Activated T-helper 17 cell treated with anti-CD3 and anti-CD28 coated beads, Interleukin-2, amount 50 U/mL, for 72 hours (primary cell): ENCODE results near the gene STK38. TPM values are rescaled to one million over a fixed set of nuclear protein-coding genes. Genes with fewer than 3 reads are reported as not detected.
"Not testable (repeated sequence)": the region's sequence is repeated elsewhere in the genome, so short reads cannot be mapped to it uniquely, and the experiment has no call there.

ENCODE experiments used
- ATAC-seq: fragments of 150-1000 bp; cut with Tn5 transposase; replicated peaks from 2 replicates; pipeline ENCODE4 v1.10.0; 2021; ENCODE audit warnings: mild to moderate bottlenecking, moderate library complexity
- H3K27ac Mint-ChIP-seq: one replicate; pipeline ENCODE4 v1.8.0; 2022; ENCODE audit warnings: mixed read lengths
- H3K27me3 Mint-ChIP-seq: one replicate; pipeline ENCODE4 v1.8.0; 2022; ENCODE audit warnings: mixed read lengths
- H3K36me3 Mint-ChIP-seq: one replicate; pipeline ENCODE4 v1.8.0; 2022; ENCODE audit warnings: low read depth, mild to moderate bottlenecking, mixed read lengths
- H3K4me1 Mint-ChIP-seq: one replicate; pipeline ENCODE4 v1.8.0; 2022; ENCODE audit warnings: mixed read lengths
- H3K4me3 Mint-ChIP-seq: one replicate; pipeline ENCODE4 v1.8.0; 2022; ENCODE audit warnings: mild to moderate bottlenecking, mixed read lengths
- H3K9me3 Mint-ChIP-seq: one replicate; pipeline ENCODE4 v1.8.0; 2022; ENCODE audit warnings: mixed read lengths
- total RNA-seq, 2 donors: library from RNA; stranded (reverse); gene quantifications; one replicate each; pipeline ENCODE4 v1.2.3, GENCODE V29; 2022

Gene STK38
- 10 to 100 TPM; 24.4 to 34.3 TPM for total RNA-seq

DNA sequence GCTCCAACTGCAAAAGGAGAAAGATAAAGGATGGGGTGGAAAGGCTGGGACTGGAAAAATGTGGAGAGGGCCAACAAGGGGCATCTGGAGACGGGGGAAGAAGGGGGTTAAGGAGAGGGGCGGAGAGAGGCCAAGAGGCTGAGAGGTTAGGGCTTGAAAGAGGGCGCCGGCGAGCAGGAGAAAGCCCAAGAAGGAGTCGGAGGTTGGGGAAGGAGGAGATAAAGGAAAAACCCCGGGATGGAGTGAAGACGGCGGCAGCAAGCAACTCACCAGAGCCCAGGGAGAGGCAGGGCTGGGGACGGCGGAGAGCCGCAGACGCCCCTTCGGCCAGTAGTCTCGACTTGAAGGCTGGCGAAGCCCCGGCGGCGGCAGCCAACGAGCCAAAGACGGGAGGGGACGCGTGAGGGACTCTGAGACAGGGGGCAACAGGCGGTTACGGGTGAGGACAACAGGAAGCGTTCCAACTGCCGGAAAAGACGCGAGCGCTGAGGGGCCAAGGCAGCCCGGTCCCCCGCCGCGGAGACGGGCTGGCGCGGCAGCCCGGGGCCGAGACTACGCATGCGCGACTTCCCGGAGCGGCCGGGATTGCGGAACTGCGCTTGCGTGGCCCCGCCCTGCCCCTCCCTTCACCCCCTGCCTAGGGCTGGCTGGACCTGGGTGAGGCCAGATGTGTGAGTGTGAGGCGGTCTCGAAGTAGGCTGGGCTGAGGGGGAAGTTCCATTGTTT lies at the start of gene STK38:
STK38 (minus strand) TSS at position 560 of the 726 bp plus-strand sequence. CDS start 7,277 bp downstream, outside the sequence.
- H3K4me3 Mint-ChIP-seq = peak within 1 kb of the TSS; percentile 100

GRCh38 chr6:36596356-36596755 lies 49.1 kb upstream of the STK38 start:
- peaks cover 80% of the 10 kb centered on the region for H3K36me3 Mint-ChIP-seq
- no peaks in the 10 kb centered on the region for H3K27me3 Mint-ChIP-seq
- H3K9me3 Mint-ChIP-seq = no peaks in the 10 kb centered on the region
- H3K27ac Mint-ChIP-seq = peak overlapping the region; percentile 98
- peaks cover 29% of the 10 kb centered on the region for H3K4me1 Mint-ChIP-seq
- no peak for ATAC-seq
- H3K4me3 Mint-ChIP-seq = peak overlapping the region; percentile 86

More for the DNA sequence above, at the start of gene STK38:
- Mint-ChIP-seq H3K27me3 (no peaks in the 10 kb centered on the region), H3K4me1 (peaks cover 20% of the 10 kb centered on the region), H3K9me3 (no peaks in the 10 kb centered on the region), H3K27ac (peak within 1 kb of the TSS; percentile 99), H3K36me3 (peaks cover 27% of the 10 kb centered on the region)
- ATAC-seq = peak; percentile 92

- Mint-ChIP-seq H3K36me3 (peaks cover 66% of the 10 kb centered on the region), H3K9me3 (no peaks in the 10 kb centered on the region), H3K27ac (peak overlapping the region; percentile 98), H3K27me3 (no peaks in the 10 kb centered on the region), H3K4me3 (peak overlapping the region; percentile 86), H3K4me1 (peaks cover 20% of the 10 kb centered on the region)
- ATAC-seq = no peak
These were observed 47.8 kb upstream of the STK38 start for GRCh38 chr6:36594816-36595643.

- Mint-ChIP-seq H3K36me3 (peaks cover 58% of the 10 kb centered on the region), H3K4me3 (peak within 1 kb of the TSS; percentile 86), H3K27ac (peak within 1 kb of the TSS; percentile 98), H3K4me1 (peaks cover 13% of the 10 kb centered on the region), H3K27me3 (no peaks in the 10 kb centered on the region), H3K9me3 (no peaks in the 10 kb centered on the region)
- ATAC-seq = peak; percentile 96
These were observed 46.9 kb upstream of the STK38 start, which contains the start of gene SRSF3 for GRCh38 chr6:36594029-36594815. SRSF3 (plus strand) TSS chr6:36594362; CDS start chr6:36596763, 2,401 bp downstream.

GRCh38 chr6:36593569-36594028 lies 46.3 kb upstream of the STK38 start:
- H3K36me3 Mint-ChIP-seq = peaks cover 52% of the 10 kb centered on the region
- H3K4me1 Mint-ChIP-seq = peaks cover 7% of the 10 kb centered on the region
- H3K27me3 Mint-ChIP-seq = no peaks in the 10 kb centered on the region
- peak overlapping the region; percentile 86 for H3K4me3 Mint-ChIP-seq
- peak; percentile 55 for ATAC-seq
- H3K9me3 Mint-ChIP-seq = no peaks in the 10 kb centered on the region
- H3K27ac Mint-ChIP-seq = peak overlapping the region; percentile 98

- no peak for ATAC-seq
- H3K4me1 Mint-ChIP-seq = peaks cover 5% of the 10 kb centered on the region
- H3K36me3 Mint-ChIP-seq = peaks cover 38% of the 10 kb centered on the region
These were observed 45.0 kb upstream of the STK38 start for GRCh38 chr6:36592221-36592655.

DNA sequence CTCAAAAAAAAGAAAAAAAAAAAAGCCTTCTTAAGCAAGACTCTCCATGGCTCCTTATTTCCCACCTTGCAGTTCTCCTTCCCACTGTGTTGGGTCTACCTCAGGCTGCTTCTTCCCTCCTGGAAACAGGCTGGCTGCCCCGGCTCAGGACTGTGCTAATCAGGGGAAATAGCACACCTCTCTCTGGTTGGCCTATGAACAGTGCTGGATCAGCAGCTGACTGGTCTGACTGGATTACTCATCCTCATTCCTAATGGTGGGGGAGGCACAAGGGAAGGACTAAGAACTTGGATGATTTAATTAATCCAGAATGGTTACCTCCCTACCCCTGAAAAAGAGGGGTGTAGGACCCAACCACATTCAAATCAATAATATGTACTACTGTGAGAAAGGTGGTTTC lies 43.0 kb upstream of the STK38 start:
- Mint-ChIP-seq H3K27me3 (no peaks in the 10 kb centered on the region), H3K27ac (no peak overlapping the region), H3K4me3 (no peak overlapping the region), H3K36me3 (peaks cover 18% of the 10 kb centered on the region), H3K4me1 (peaks cover 5% of the 10 kb centered on the region), H3K9me3 (no peaks in the 10 kb centered on the region)
- ATAC-seq = no peak

More at GRCh38 chr6:36592221-36592655, 45.0 kb upstream of the STK38 start:
- no peaks in the 10 kb centered on the region for H3K9me3 Mint-ChIP-seq
- peak overlapping the region; percentile 86 for H3K4me3 Mint-ChIP-seq
- H3K27ac Mint-ChIP-seq = peak overlapping the region; percentile 65
- no peaks in the 10 kb centered on the region for H3K27me3 Mint-ChIP-seq

DNA sequence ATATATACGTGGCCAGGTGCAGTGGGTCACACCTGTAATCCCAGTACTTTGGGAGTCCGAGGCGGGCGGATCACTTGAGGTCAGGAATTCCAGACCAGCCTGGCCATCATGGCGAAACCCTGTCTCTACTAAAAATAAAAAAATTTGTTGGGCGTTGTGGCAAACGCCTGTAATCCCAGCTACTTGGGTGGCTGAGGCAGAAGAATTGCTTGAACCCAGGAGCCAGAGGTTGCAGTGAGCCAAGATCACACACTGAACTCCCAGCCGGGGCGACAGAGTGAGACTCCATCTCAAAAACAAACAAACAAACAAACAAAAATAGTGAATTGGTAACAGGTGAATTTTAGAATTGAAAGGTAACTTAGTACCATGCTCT lies 41.7 kb upstream of the STK38 start:
- not testable (repeated sequence) for H3K27me3 Mint-ChIP-seq, H3K27ac Mint-ChIP-seq, H3K9me3 Mint-ChIP-seq, H3K4me3 Mint-ChIP-seq, ATAC-seq, H3K36me3 Mint-ChIP-seq, H3K4me1 Mint-ChIP-seq

DNA sequence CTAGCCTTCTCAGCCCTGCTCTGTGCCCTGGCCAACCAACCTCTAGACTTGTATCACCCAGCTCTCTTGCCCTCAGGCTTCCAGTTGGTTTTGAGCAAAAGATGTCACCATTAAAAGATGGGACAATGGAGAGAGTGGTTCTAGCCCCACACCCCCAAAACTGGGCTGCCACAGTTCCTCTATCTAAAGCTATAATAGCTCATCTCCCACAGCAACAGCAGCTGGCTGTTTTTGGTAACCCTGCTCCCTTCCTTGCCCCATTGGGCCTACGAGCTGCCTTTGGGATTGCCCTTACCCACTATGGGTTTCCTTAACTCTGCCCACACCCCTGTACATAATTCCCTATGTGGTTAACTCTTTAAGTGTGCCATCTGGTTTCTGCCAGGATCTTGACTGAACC lies 39.3 kb upstream of the STK38 start:
- no peak overlapping the region for H3K27ac Mint-ChIP-seq
- ATAC-seq = no peak
- no peaks in the 10 kb centered on the region for H3K27me3 Mint-ChIP-seq
- no peaks in the 10 kb centered on the region for H3K4me1 Mint-ChIP-seq
- no peak overlapping the region for H3K4me3 Mint-ChIP-seq
- H3K36me3 Mint-ChIP-seq = no peaks in the 10 kb centered on the region
- no peaks in the 10 kb centered on the region for H3K9me3 Mint-ChIP-seq

GRCh38 chr6:36581716-36582115 lies 34.4 kb upstream of the STK38 start:
- Mint-ChIP-seq H3K27ac (no peak overlapping the region), H3K4me1 (no peaks in the 10 kb centered on the region), H3K4me3 (no peak overlapping the region), H3K36me3 (no peaks in the 10 kb centered on the region), H3K27me3 (no peaks in the 10 kb centered on the region), H3K9me3 (no peaks in the 10 kb centered on the region)
- no peak for ATAC-seq

GRCh38 chr6:36580184-36580526 lies 32.9 kb upstream of the STK38 start:
- no peaks in the 10 kb centered on the region for H3K4me1 Mint-ChIP-seq
- no peaks in the 10 kb centered on the region for H3K36me3 Mint-ChIP-seq
- H3K4me3 Mint-ChIP-seq = no peak overlapping the region
- H3K27me3 Mint-ChIP-seq = no peaks in the 10 kb centered on the region
- H3K27ac Mint-ChIP-seq = no peak overlapping the region
- no peaks in the 10 kb centered on the region for H3K9me3 Mint-ChIP-seq
- ATAC-seq = no peak

DNA sequence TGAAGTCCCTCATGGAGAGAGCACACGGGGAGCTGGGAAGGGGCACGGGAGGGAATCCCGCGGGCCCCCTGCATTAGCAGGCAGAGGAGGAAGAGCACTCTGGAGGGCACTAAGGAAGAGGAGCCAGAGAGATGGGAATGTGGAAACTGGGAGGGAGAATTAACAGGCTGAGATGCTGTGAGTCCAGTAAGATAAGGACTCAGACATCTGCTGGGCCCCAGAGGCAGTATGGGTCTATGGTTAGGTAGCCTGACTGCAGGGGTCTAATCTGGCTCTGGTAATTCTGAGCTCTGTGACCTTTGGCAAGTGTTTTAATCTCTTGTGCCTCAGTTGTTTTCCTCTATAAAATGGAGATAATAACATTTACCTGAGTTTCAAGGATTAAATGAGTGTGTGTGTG lies 31.2 kb upstream of the STK38 start:
- H3K27ac Mint-ChIP-seq = no peak overlapping the region
- no peak overlapping the region for H3K4me3 Mint-ChIP-seq
- ATAC-seq = no peak
- no peaks in the 10 kb centered on the region for H3K4me1 Mint-ChIP-seq
- H3K27me3 Mint-ChIP-seq = no peaks in the 10 kb centered on the region
- no peaks in the 10 kb centered on the region for H3K36me3 Mint-ChIP-seq
- H3K9me3 Mint-ChIP-seq = no peaks in the 10 kb centered on the region

GRCh38 chr6:36578030-36578429 lies 30.8 kb upstream of the STK38 start:
- Mint-ChIP-seq H3K4me3 (no peak overlapping the region), H3K27ac (peak overlapping the region; percentile 5), H3K36me3 (no peaks in the 10 kb centered on the region)

GRCh38 chr6:36577301-36577700 lies 30.0 kb upstream of the STK38 start:
- H3K27ac Mint-ChIP-seq = no peak overlapping the region
- no peak for ATAC-seq

More at GRCh38 chr6:36578030-36578429, 30.8 kb upstream of the STK38 start:
- H3K27me3 Mint-ChIP-seq = no peaks in the 10 kb centered on the region
- no peaks in the 10 kb centered on the region for H3K9me3 Mint-ChIP-seq
- ATAC-seq = no peak
- no peaks in the 10 kb centered on the region for H3K4me1 Mint-ChIP-seq

More at GRCh38 chr6:36577301-36577700, 30.0 kb upstream of the STK38 start:
- Mint-ChIP-seq H3K27me3 (no peaks in the 10 kb centered on the region), H3K4me1 (no peaks in the 10 kb centered on the region), H3K4me3 (no peak overlapping the region), H3K9me3 (no peaks in the 10 kb centered on the region), H3K36me3 (no peaks in the 10 kb centered on the region)
